HCT116 (cell line): ENCODE measurements around the gene SPRING1. TPM values are rescaled to one million over a fixed set of nuclear protein-coding genes. Genes with fewer than 3 reads are reported as not detected.

Source experiments
- ATAC-seq: fragments of 200-7000 bp; cut with Tn5 transposase; 2 replicates; pipeline ENCODE4 v1.9.1; 2020; ENCODE audit warnings: mild to moderate bottlenecking, moderate library complexity
- BruUV-seq: library from RNA; stranded (reverse); fragments of 400-500 nt; replicated peaks from 2 replicates; lab custom pipeline; 2021; lab: Mats Ljungman, UMichigan
- CTCF ChIA-PET: fragments of 300-600 bp; sonication (Branson Sonifier 250); formaldehyde crosslinking; loops from one replicate; lab custom pipeline; 2021; ENCODE audit warnings: antibody characterized with exemption; lab: Charles Lee
- POLR2A ChIA-PET: fragments of 300-600, 350-600 bp; sonication (Branson Sonifier 250); formaldehyde crosslinking; loops from one replicate; lab custom pipeline; 2021; ENCODE audit warnings: antibody characterized with exemption; lab: Charles Lee
- RAD21 ChIA-PET, 2 experiments: fragments of 300-600 bp; sonication (Branson Sonifier 250); formaldehyde crosslinking; loops; one replicate each; lab custom pipeline; 2023; ENCODE audit warnings: low total read pairs in 2 of 2; ENCODE audit not compliant: uncharacterized antibody in 2 of 2, unreplicated experiment in 2 of 2, low non-redundant PET in 1 of 2; lab: Charles Lee
- DNase-seq: peaks from one replicate; pipeline ENCODE4 v3.0.0-alpha.2; 2010; ENCODE audit warnings: low read depth, low spot score
- H2AFZ ChIP-seq: fragments of 200-600 bp; shearing (Covaris generic), sonication (generic); 2 replicates; pipeline ENCODE4 v1.6.1; 2017; ENCODE audit warnings: low read depth, mixed run types, mixed read lengths, antibody characterized with exemption, low read length; ENCODE audit not compliant: poor library complexity, severe bottlenecking
- H3K27ac ChIP-seq: 2 replicates; pipeline ENCODE4 v1.5.1; 2012; ENCODE audit warnings: low read depth, low read length
- H3K27me3 ChIP-seq: fragments of 200-600 bp; sonication (generic); 2 replicates; pipeline ENCODE4 v1.6.1; 2016; ENCODE audit warnings: mixed run types, low read length, mixed read lengths; ENCODE audit not compliant: insufficient read depth
- H3K36me3 ChIP-seq, 2 experiments: fragments of 200-500 bp in 1 of 2; fragments of 200-600 bp in 1 of 2; sonication (Bioruptor generic) in 1 of 2; sonication (generic) in 1 of 2; 2 replicates each; pipeline versions ENCODE4 v1.5.1 to v1.6.1; 2014 to 2016; ENCODE audit warnings: low read length in 2 of 2, inconsistent platforms in 1 of 2, mixed read lengths in 1 of 2, mixed run types in 1 of 2; ENCODE audit not compliant: insufficient read depth in 2 of 2, control insufficient read depth in 1 of 2
- H3K4me1 ChIP-seq, 2 experiments: fragments of 200-600 bp in 1 of 2; sonication (generic) in 1 of 2; 2 replicates each; pipeline versions ENCODE4 v1.5.1 to v1.6.1; 2012 to 2017; ENCODE audit warnings: low read length in 2 of 2, inconsistent platforms in 1 of 2, mild to moderate bottlenecking in 1 of 2, mixed read lengths in 1 of 2, mixed run types in 1 of 2, moderate library complexity in 1 of 2; ENCODE audit not compliant: insufficient read depth in 2 of 2, control insufficient read depth in 1 of 2
- H3K4me2 ChIP-seq: fragments of 200-600 bp; sonication (generic); 2 replicates; pipeline ENCODE4 v1.6.1; 2017; ENCODE audit warnings: mixed run types, low read length, mixed read lengths
- H3K4me3 ChIP-seq, 2 experiments: fragments of 200-600 bp in 1 of 2; sonication (generic) in 1 of 2; replicated peaks in 1 of 2; 2 replicates each; pipeline ENCODE4 v1.5.1; 2011 to 2016; ENCODE audit warnings: low read length in 2 of 2, control low read depth in 1 of 2, low read depth in 1 of 2, mild to moderate bottlenecking in 1 of 2, mixed read lengths in 1 of 2, mixed run types in 1 of 2
- H3K79me2 ChIP-seq: fragments of 200-600 bp; sonication (generic); 2 replicates; pipeline ENCODE4 v1.6.1; 2017; ENCODE audit warnings: mild to moderate bottlenecking, mixed run types, low read length, moderate library complexity, mixed read lengths; ENCODE audit not compliant: insufficient read depth
- H3K9ac ChIP-seq: fragments of 200-600 bp; sonication (generic); 2 replicates; pipeline ENCODE4 v1.6.1; 2016; ENCODE audit warnings: low read length, mixed read lengths
- H3K9me2 ChIP-seq: fragments of 200-600 bp; sonication (generic), shearing (Covaris generic); 2 replicates; pipeline ENCODE4 v1.6.1; 2017; ENCODE audit warnings: mixed run types, mild to moderate bottlenecking, moderate library complexity; ENCODE audit not compliant: insufficient read depth
- H3K9me3 ChIP-seq, 2 experiments: fragments of 200-500 bp in 1 of 2; fragments of 200-600 bp in 1 of 2; sonication (Bioruptor generic) in 1 of 2; sonication (generic) in 1 of 2; 2 replicates each; pipeline ENCODE4 v1.6.1; 2014 to 2017; ENCODE audit warnings: low read length in 2 of 2, mixed read lengths in 2 of 2, inconsistent platforms in 1 of 2, low read depth in 1 of 2, mild to moderate bottlenecking in 1 of 2, mixed run types in 1 of 2, moderate library complexity in 1 of 2; ENCODE audit not compliant: control insufficient read depth in 1 of 2, insufficient read depth in 1 of 2
- H4K20me1 ChIP-seq: fragments of 200-600 bp; sonication (generic), shearing (Covaris generic); 2 replicates; pipeline ENCODE4 v1.6.1; 2017; ENCODE audit warnings: mixed run types, mild to moderate bottlenecking, moderate library complexity; ENCODE audit not compliant: insufficient read depth
- ATF3 ChIP-seq: IDR thresholded peaks from 2 replicates; pipeline ENCODE4 v1.6.1; 2012
- EZH2 ChIP-seq: fragments of 200-600 bp; sonication (generic); IDR thresholded peaks from 2 replicates; pipeline ENCODE4 v1.6.1; 2017; ENCODE audit warnings: antibody characterized with exemption, mixed run types
- EZH2phosphoT487 ChIP-seq: fragments of 200-600 bp; IDR thresholded peaks from 2 replicates; pipeline ENCODE4 v1.6.1; 2018; ENCODE audit warnings: antibody characterized with exemption, borderline replicate concordance
- POLR2A ChIP-seq: IDR thresholded peaks from 2 replicates; pipeline ENCODE4 v1.7.0; 2011; ENCODE audit warnings: borderline replicate concordance; ENCODE audit not compliant: insufficient read depth, insufficient read length; ENCODE audit errors: extremely low read depth
- POLR2AphosphoS5 ChIP-seq: IDR thresholded peaks from 2 replicates; pipeline ENCODE4 v1.6.1; 2011; ENCODE audit warnings: mild to moderate bottlenecking, low read depth, low read length, moderate library complexity
- RAD21 ChIP-seq: IDR thresholded peaks from 2 replicates; pipeline ENCODE4 v1.6.1; 2012; ENCODE audit warnings: low read depth, mild to moderate bottlenecking
- SIN3A ChIP-seq: IDR thresholded peaks from 2 replicates; pipeline ENCODE4 v1.6.1; 2012; ENCODE audit warnings: low read depth
- TCF7L2 ChIP-seq: IDR thresholded peaks from 2 replicates; pipeline ENCODE4 v1.7.0; 2011; ENCODE audit warnings: borderline replicate concordance, inconsistent platforms; ENCODE audit not compliant: insufficient read depth, insufficient read length; ENCODE audit errors: extremely low read depth
- ZNF274 ChIP-seq: fragments of 200-500 bp; sonication (Bioruptor generic); IDR thresholded peaks from 2 replicates; pipeline ENCODE4 v1.6.1; 2014; ENCODE audit warnings: mild to moderate bottlenecking, low read depth, low read length, inconsistent platforms
- intact Hi-C: fragments of 100-400 bp; cut with micrococcal nuclease; formaldehyde crosslinking; loops from 2 replicates; pipeline ENCODE4 v1.10.0; 2022
- total RNA-seq: library from RNA; stranded (reverse); gene quantifications from one replicate; pipeline ENCODE4 v1.2.1, GENCODE V29; 2021; ENCODE audit not compliant: unreplicated experiment
- TF ChIP-seq, protein P1 (sequence below), 3 experiments: fragments of 200-600 bp in 1 of 3; sonication (generic) in 1 of 3; IDR thresholded peaks in 2 of 3; conservative IDR thresholded peaks in 1 of 3; 2 replicates each; pipeline ENCODE4 v1.5.1; 2012 to 2017; ENCODE audit warnings: low read depth in 2 of 3, low read length in 2 of 3, antibody characterized with exemption in 1 of 3, borderline replicate concordance in 1 of 3, control low read depth in 1 of 3, mild to moderate bottlenecking in 1 of 3, mixed read lengths in 1 of 3, mixed run types in 1 of 3, moderate library complexity in 1 of 3; ENCODE audit not compliant: insufficient read depth in 1 of 3

SPRING1 gene
- total RNA-seq, 1 experiment from 2014 or later: 28.5 TPM

GRCh38 chr12:116709768-116710167, 28.1 kb downstream of the SPRING1 start:
- Histone ChIP-seq H4K20me1 (no peaks in the 10 kb centered on the region), H3K9ac (no peak overlapping the region), H3K4me1 (peaks cover 0 to 12% of the 10 kb centered on the region in 2 experiments; a peak in 3 of 4 replicates)
- no TSS peak for BruUV-seq
- intact Hi-C loops: loop anchor here (5.0 to 10.0 kb wide), 2 partner anchors 445 to 712 kb away; no protein-coding TSS in a partner anchor
- DNase-seq: no peak
- TF ChIP-seq TCF7L2 (no peak), POLR2AphosphoS5 (no peak), ATF3 (no peak), ZNF274 (no peak), POLR2A (no peak), RAD21 (no peak), EZH2phosphoT487 (no peak), SIN3A (no peak), EZH2 (no peak)
- TF ChIP-seq, protein P1, sequence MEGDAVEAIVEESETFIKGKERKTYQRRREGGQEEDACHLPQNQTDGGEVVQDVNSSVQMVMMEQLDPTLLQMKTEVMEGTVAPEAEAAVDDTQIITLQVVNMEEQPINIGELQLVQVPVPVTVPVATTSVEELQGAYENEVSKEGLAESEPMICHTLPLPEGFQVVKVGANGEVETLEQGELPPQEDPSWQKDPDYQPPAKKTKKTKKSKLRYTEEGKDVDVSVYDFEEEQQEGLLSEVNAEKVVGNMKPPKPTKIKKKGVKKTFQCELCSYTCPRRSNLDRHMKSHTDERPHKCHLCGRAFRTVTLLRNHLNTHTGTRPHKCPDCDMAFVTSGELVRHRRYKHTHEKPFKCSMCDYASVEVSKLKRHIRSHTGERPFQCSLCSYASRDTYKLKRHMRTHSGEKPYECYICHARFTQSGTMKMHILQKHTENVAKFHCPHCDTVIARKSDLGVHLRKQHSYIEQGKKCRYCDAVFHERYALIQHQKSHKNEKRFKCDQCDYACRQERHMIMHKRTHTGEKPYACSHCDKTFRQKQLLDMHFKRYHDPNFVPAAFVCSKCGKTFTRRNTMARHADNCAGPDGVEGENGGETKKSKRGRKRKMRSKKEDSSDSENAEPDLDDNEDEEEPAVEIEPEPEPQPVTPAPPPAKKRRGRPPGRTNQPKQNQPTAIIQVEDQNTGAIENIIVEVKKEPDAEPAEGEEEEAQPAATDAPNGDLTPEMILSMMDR (IDR thresholded peaks at IDR 0.05 in 2 of 3, conservative IDR thresholded peaks at IDR 0.05 in 1 of 3; ENCODE audit: borderline replicate concordance in 1 of 3, insufficient read depth in 1 of 3, low read depth in 2 of 3, low read length in 2 of 3): no peak
- TF ChIP-seq, all 23 proteins: peak for 0
- no peaks in the 10 kb centered on the region for H3K79me2 ChIP-seq
- CTCF ChIA-PET: interaction anchor here (0.8 to 3.1 kb wide), 17 partner anchors 9 to 956 kb away, joined by 3 to 18 read pairs (median 4); no protein-coding TSS in a partner anchor
- POLR2A ChIA-PET: interaction anchor here (1.5 kb wide), 1 partner anchor 11 kb away, joined by 3 read pairs; no protein-coding TSS in a partner anchor
- no peak overlapping the region for H3K4me3 ChIP-seq
- no peaks in the 10 kb centered on the region for H3K9me3 ChIP-seq
- no peak for ATAC-seq
- H2AFZ ChIP-seq: no peak overlapping the region
- no peak overlapping the region for H3K27ac ChIP-seq
- H3K27me3 ChIP-seq: no peaks in the 10 kb centered on the region
- RAD21 ChIA-PET: interaction anchor here in 1 of 2 experiments (1.2 to 1.3 kb wide), 2 partner anchors 173 to 303 kb away, joined by 3 read pairs; no protein-coding TSS in a partner anchor
- no peaks in the 10 kb centered on the region for H3K9me2 ChIP-seq
- no peaks in the 10 kb centered on the region for H3K36me3 ChIP-seq
- no peak overlapping the region for H3K4me2 ChIP-seq
